ENCODE measurements around the gene TTC12.

The TTC12 gene, protein sequence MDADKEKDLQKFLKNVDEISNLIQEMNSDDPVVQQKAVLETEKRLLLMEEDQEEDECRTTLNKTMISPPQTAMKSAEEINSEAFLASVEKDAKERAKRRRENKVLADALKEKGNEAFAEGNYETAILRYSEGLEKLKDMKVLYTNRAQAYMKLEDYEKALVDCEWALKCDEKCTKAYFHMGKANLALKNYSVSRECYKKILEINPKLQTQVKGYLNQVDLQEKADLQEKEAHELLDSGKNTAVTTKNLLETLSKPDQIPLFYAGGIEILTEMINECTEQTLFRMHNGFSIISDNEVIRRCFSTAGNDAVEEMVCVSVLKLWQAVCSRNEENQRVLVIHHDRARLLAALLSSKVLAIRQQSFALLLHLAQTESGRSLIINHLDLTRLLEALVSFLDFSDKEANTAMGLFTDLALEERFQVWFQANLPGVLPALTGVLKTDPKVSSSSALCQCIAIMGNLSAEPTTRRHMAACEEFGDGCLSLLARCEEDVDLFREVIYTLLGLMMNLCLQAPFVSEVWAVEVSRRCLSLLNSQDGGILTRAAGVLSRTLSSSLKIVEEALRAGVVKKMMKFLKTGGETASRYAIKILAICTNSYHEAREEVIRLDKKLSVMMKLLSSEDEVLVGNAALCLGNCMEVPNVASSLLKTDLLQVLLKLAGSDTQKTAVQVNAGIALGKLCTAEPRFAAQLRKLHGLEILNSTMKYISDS

DNA sequence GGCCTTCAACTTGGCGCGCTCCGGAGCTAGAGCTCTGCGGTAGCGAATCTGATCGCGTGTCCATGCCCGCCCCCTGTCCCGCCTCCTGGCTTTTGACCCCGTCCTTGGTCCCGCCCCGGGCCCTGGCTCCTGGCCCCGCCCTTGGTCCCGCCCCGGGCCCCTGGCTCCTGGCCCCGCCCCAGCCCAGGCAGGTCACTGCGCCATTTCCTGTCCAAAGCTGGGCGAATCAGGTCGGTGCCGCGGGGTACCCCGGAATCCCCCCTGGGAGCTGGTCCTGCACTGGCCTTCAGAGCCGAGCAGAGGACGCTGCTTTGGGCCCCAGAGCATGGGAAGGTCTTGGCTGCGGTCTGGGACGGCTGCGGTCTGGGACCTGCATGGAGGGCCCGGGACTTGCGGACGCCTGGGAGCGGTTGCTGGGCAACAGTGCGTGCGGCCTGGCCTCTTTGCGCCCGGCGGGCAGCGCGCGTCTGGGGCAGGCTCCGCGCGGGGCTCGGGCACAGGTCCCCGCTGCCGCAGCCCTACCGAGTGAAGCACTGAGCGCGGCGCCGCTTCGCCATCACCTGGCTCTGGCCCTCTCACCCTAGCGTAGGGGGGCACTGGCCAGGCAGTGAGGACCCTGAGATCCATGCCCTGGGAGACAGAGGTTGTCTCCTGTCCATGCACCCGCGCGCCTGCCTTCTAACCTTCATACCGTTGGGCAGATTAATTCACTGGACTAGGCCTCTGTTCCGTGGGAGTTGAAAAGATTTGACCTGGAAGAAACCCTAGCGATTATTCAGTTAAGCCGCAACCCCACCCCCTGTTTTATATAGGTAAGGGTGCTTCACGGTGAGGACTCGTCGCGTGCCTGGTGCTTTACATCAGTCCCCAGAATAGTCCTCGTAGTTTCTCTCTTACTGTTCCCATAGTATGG lies at the start of gene TTC12:
Gene TTC12 (plus strand): TSS at position 195 of the 913 bp plus-strand sequence. CDS start 1,675 bp downstream, outside the sequence.
- peak; percentile 93 for DNase-seq (ENCODE audit: low read depth)

DNA sequence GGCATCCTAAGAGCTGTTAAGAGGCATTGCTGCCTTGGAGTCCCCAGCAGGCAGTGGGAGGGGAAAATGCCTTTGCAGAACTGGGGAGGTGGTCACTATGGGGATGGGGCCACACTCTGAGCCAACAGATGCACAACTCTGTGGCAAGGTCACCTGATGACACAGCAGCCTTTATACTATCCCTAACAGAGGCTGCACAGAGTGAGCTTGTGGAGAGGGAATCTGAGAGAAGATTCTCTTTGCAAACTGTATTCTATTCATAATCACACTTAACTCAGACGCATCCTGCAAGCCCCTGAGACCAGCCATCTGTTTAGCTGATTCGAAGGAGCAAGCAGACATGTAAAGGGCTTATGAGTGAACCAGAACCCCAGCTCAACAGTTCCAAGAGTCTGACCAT lies 49.0 kb upstream of the TTC12 start:
- no peak for DNase-seq (ENCODE audit: low read depth)

DNA sequence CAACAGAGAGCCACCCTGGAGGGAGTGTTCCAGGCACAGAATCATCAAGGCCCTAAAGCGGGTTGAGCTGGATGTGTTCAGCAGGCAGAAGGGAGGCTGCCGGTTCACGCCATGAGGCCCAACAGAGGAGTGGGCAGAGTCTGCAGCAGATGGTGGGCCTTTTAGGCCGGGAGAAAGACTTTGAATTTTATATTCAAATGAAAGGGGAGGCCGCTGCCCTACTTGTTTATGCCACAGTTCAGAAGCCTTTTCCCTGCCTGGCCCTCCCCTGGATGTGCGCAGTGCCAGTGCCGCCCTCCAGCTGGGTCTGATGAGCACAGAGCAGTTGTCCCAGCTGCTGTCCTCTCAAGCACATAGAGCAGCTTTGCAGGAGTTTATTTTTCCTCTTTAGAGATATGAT lies 46.9 kb upstream of the TTC12 start:
- DNase-seq (ENCODE audit: low read depth), result no peak

DNA sequence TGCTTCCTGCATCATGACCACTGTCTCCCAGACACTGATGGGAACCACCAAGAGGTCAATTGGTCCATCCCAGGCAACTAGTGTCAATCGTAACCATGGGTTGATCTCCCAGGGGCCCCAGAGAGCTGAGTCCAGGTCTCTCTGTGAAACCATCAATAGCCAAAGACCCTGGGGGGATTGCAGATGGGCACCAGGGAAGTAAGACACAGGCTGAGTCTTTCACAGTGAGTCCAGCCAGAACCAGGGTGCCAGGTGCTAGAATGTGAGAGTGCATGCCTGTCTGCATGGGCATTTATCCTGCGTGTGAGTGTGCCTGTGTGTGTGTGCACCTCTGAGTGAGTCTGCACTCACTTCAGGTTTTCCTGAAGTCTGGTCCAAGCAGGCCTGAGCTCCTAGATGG lies 45.3 kb upstream of the TTC12 start:
- no peak for DNase-seq (ENCODE audit: low read depth)

DNA sequence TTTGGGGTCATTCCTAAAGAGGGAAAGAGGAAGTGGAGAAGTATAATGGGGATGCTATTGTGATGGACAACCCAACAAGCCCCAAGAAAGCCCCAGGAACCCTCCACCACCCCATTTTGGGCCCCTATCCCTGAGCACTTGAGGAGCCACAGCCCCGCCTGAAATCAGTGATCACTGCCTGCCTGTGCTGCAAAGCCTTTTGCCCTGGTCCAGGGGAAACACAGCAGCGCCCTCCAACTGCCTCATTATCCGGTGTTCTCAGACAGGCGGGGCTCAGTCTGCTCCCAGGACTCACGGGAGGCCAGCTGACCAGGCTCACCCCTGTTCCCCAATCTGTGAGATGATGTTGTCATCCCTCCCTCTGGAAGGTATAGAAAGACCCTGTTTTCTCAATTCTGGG lies 44.7 kb upstream of the TTC12 start:
- DNase-seq (ENCODE audit: low read depth), result no peak

DNA sequence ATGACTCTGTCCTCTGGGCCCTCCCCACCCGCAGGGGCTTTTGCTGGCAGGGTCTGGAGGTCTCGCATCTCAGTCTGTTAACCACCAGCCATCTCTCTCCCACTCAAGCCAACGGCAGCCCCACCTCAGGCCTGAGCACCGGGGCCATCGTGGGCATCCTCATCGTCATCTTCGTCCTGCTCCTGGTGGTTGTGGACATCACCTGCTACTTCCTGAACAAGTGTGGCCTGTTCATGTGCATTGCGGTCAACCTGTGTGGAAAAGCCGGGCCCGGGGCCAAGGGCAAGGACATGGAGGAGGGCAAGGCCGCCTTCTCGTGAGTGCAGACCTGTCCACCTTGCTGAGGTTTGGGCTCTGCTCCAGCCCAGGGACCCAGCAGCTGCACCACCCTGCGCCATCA lies 44.3 kb upstream of the TTC12 start:
- no peak for DNase-seq (ENCODE audit: low read depth)

DNA sequence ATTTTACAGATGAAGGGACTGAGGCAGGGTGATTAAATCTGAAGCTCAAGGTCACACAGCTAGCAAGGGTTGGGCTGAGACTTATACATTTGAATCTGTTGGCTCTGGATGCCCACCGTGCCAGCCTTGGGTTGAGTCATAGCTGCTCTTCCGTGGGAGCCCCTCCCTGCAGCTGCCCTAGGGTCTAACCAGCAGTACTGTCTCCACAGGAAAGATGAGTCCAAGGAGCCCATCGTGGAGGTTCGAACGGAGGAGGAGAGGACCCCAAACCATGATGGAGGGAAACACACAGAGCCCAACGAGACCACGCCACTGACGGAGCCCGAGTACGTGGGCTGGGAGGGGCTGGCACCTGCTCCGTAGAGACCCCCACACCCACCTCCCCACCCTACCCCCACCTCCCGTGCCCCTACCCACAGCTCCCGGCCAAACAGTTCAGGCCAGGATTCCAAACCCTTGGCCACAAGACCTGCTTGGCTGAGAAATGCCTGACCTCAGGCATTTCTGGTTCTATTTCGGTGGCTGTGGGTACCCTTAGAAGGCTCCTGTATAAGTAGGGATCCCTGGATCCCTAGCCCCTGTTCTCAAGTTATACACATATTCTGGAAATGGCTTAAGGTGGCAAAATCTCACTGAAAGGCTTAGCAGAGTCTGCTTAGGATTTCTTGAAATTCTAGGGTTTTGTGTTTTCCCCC lies 42.7 kb upstream of the TTC12 start:
- DNase-seq (ENCODE audit: low read depth), result no peak

DNA sequence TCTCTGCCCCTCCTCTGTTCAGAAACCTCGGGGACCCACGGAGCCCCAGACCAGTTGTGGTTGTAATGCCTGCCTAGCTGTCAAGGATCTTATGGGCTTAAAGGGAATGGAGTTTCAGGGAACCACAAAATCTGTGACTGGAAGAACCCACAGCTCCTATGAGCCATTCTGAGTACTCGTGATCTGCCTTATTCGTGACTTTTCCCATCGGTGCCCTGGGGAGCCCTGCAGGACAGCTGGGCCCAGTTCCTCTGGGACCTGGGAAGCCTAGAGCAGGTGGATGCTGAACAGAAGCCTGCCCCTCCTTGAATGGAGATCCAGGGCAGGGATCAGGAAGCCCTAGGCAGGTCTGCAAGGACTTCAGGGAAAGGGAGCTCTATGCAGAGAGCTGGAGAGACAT lies 42.1 kb upstream of the TTC12 start:
- DNase-seq (ENCODE audit: low read depth), result no peak

DNA sequence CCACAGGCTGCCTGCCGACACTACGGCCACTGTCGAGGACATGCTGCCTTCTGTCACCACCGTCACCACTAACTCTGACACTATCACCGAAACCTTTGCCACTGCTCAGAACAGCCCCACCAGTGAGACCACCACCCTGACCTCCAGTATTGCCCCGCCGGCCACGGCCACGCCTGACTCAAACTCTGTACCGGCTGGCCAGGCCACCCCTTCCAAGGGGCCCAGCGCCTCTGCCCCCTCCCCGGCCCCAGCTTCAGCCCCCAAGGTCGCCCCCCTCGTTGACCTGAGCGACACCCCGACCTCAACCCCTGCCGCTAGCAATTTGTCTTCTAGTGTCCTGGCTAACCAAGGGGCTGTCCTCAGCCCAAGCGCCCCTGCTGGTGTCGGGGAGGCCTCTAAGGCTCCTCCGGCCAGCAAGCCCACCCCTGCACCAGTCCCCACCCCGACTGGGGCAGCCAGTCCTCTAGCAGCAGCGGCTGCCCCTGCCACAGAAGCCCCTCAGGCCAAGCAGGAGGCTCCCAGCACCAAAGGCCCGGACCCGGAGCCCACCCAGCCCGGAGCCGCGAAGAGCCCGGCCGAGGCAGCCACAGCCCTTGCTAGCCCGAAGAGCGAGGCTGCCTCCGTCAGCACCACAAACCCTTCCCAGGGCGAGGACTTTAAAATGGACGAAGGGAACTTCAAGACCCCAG lies 41.3 kb upstream of the TTC12 start:
- DNase-seq (ENCODE audit: low read depth), result no peak

DNA sequence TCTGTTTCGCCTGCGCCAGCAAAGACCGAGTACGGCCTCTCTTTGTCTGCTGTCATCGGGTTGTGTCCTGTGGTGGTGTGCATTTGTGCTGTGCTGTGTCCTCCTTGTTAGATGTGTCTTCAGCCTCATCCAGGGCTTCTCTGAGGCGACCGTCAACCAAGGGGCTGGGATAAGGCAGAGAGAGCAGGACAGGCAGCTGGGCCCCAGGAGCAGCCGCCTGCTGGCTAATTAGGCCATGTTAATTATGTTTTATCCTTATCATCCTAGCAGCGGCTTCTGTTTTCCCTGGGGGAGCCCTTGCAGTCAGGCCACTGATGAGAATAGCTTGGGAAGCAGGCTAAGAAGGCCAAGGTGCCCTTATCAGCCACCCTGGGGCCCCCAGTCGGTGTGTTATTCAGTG lies 40.7 kb upstream of the TTC12 start:
- no peak for DNase-seq (ENCODE audit: low read depth)

DNA sequence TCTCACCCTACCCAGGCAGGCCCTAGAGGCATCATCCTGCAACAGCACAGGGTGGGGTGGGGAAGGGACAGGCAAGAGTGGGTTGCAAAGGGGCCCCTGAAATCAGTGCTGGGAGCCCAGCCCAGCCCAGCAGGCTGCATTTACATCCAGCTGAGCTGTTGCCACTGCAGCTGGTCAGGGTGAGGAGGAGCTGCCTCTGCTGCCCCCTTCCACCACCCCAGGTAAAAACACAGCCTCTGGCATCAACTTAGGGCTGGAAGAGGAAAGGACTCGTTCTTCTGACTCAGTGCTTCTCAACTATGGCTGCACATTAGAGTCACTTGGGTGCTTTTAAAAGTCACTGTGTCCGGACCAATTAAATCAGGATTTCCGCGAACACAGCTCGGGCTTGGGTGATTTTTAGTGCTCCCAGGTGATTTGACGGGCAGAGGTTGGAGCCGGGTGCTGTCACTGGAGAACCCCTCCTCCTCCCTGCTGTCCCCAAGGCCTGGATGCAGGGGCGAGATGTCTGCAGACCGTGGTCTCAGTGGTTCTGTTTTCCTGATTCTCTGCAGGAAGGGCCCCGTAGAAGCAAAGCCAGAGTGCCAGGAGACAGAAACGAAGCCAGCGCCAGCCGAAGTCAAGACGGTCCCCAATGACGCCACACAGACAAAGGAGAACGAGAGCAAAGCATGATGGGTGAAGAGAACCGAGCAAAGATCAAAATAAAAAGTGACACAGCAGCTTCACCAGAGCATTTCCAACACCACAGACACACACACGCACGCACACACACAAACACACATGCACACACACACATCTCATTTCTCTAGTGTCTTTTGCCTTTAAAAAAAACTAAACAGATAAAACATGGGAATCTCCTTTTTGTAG lies 39.4 kb upstream of the TTC12 start:
- DNase-seq (ENCODE audit: low read depth), result no peak

DNA sequence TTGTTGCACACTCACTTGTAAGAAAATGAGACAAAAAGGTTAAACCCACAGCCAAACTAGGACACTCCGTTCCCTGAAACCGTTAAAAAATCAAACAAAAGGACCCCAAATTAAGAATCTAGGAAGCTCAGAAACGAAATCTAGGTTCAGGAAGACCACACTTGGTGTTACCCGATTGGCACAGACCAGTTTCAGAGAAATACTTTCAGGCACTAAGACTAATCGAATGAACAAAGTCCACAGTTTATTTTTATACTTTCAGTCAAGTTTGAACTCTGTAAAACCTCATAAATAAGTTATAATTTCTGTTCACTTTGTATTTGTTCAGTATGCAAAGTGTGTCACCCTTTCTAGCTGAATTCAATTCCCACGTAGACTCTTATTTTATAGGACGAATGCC lies 38.8 kb upstream of the TTC12 start:
- no peak for DNase-seq (ENCODE audit: low read depth)

DNA sequence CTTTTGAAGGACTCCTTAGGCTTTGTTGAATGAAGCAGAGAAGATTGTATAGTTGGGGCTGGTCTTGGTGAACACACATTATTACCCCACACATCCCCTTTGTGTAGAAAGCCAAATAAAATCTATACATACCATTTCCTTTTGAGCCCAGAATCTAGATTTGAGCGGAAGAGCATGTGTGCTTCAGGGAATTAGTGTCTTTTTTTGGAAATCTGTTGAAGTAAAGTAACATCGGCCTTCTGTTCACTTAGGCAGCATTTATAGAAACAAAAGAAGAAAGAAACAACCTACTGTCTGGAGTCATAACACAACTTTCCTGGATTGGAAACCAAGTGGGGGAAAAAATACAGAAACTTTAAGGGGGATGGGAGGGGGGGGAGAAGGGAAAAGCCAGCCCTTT lies 37.9 kb upstream of the TTC12 start:
- DNase-seq (ENCODE audit: low read depth), result no peak

DNA sequence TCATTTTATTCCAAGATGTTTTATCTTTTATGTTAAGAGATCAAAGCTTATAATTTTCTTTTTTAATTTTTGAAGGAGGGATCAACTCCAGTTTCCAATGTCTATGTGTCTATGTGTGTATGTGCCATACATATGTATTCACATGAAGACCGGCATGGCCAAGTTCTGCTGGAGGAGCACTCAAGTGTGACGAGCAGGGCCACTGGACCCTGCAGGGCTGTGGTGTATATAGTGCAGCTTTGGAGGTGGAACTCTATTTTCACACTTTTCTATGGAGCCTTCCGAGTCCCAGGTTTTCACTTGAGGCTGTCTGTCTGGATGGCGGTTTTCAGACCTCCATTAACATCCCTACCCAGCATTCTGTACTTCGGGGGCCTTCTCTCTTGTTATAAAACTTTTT lies 36.5 kb upstream of the TTC12 start:
- DNase-seq (ENCODE audit: low read depth), result no peak

DNA sequence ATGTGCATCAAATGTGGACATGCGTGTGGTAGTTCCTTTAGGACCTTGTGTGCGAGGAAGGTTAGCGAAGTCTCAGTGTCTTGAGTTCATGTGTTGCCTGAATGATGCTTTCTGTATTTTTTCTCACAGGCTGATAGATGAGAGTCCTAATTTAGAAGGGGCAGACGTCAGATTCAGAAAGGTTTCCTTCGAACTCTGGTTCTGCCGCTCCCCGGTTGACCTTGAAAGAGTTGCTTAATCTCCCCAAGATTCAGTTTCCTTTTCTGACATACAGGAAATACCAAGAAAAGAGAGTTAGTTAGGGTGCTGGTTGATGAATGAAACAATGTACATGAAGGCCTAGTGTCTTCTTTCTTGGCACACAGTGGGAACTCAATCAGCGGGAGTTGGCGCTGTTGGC lies 35.9 kb upstream of the TTC12 start:
- DNase-seq (ENCODE audit: low read depth), result no peak

DNA sequence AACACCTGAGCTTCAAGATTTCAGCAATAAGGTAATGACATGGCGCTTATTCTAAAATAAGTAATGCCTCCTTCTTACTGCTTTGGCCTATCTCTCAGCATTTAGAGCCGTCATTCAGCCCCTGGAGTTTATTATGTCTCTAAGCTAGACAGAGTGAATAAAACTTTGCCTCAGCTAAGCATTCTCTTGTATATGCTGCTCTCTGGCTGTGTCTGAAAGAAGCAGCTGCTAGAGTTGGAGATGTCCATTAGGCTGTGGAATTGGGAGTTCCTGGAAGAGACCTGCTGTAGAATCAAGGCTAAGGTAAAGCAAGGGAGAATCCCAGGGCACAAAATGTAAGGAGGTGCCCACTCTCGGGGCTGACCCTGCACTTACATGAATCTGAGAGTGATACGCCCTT lies 35.5 kb upstream of the TTC12 start:
- DNase-seq (ENCODE audit: low read depth), result no peak

DNA sequence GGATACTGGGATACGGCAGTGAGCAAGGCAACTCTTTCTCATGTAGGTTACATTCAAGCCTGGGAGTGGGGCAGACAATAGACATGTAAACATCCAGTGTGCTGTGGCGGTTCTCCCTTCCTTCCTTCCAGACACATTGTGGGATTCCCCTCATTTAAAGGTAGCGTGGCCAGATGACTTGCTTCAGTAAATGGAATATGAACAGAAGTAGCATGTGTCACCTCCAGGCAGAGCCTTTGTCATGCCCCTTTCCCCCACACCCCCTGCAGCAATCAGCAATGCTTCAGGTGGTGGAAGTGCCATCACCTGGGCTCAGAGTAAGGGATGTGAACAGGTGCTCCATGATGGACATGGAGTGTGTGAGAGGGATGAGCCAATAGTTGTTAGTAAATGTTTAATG lies 34.8 kb upstream of the TTC12 start:
- no peak for DNase-seq (ENCODE audit: low read depth)

DNA sequence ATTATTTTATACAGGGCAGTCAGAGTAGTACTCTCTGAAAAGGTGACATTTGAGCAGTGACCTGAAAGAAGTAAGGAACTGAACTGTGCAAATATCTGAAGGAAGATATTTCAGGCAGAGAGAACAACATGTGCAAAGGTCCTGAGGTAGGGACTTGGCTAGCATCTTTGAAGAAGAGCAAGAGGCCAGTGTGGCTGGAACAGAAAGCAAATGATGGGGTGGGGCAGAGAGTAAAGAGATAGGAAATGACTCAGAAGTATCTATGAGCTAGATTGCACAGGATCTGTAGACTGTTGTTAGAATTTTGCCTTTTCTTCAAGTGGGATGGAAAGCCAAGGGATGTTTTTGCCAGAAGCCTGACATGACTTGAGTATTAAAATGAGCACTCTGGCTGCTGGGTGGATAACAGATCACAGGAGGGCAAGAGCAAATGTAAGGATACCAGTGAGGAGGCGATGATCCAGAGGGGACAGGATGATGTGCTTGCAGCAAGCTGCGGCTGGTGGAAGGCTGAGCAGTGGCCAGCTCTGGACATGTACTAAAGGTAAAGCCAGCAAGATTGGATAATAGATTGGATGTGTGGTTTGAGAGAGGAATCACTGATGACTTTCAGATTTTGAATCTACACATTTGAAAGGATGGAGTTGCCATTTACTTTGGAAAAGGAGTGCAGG lies 33.2 kb upstream of the TTC12 start:
- no peak for DNase-seq (ENCODE audit: low read depth)

DNA sequence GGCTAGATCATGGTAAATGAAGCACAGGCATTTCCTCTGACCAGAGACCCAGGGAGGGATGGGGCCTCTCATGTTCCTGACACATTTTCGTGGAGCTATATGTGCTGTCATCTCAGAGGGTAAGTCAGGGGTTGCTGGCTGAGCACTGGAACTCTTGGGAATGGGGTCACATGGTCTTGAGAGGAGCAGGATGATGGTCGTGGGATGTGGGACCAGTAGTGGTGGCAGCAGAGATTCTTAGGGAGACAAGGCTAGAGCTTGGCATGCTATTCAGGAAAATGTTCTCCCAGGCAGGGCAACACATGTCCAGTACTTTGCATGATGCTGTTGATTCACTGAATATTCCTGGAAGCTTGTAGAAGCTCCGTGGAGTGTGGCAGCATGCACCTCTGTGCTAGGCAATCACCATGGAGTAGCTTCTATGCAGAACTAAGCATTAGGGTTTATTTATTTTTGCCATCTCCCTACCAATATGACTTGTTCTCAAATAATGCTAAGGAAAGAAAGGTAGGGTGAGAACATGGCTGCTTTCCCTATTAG lies 31.4 kb upstream of the TTC12 start:
- no peak for DNase-seq (ENCODE audit: low read depth)

DNA sequence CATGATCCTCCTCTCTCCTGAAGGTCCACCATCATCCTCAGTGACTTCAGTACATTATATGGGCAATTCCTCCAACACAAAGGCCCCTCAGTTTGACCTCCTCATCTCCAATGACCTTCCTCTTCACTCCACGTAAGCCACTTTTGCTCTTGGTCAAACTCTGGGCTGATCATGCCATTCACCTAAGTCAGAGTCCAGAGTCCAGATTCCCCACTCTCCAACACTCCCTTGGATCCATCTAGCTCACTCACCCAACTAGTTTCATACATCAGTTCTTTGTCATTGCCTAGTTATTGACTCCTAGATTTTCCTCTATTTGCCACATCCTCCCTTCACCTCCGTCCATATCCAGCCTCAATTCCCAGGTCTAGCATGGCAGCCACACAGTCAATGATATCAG lies 30.5 kb upstream of the TTC12 start:
- DNase-seq (ENCODE audit: low read depth), result no peak

Data from activated T-cell treated with anti-CD3 and anti-CD28 coated beads for 48 hours (primary cell).